ENCODE measurements around the gene GALNT17.

GRCh38 chr7:71320916-71321315 is 189.0 kb downstream of the GALNT17 start:
- TF ChIP-seq CTCF (conservative IDR thresholded peaks at IDR 0.05) = no peak
- TF ChIP-seq EZH2 (IDR thresholded peaks at IDR 0.05; ENCODE audit: low read depth) = no peak
